GM21576 (cell line): ENCODE results near the gene DCLK1.

Experiments
- ATAC-seq: cut with Tn5 transposase; IDR thresholded peaks from one replicate; pipeline ENCODE4 v1.9.1; 2021; ENCODE audit warnings: mild to moderate bottlenecking, moderate library complexity; ENCODE audit not compliant: unreplicated experiment

The DCLK1 gene

DNA sequence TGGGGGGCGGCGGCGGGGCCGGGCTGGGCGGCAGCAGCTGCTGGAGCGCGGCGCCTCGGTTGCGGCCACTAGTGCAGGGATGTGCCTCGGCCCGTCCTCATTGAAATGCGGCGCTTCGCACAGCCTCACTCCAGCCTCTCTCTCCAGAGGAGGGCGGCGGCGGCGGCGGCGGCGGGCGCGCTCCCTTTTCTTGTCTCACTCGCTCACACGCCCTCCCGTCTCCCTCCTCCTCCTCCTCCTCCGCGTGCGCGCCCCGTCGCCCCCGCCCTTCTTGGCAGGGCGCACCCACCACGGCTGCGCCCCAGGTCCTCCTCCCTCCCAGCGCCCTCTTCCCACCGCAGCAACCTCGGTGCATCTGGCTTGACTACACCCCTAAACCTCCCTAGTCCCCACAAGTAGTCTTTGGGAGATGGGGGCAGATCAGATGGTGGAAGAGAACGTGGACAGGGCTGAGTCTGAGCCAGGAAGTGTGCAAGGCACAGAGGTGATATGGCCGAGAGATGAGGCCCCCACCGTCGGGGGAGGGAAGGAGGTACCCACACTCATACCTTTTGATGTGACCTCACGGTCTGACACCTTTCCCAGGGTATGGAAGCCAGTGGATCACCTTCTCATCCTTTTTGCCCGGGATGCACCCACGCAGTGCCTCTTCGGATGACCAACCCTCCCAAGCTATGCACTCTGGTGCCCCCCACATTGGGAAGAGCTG lies at the start of gene DCLK1:
TSS of gene DCLK1 (minus strand) at position 161 of the 709 bp plus-strand sequence.
- ATAC-seq: no peak

- ATAC-seq: no peak
Observed at GRCh38 chr13:36175621-36176020, 44.4 kb upstream of the DCLK1 start.

GRCh38 chr13:36174923-36175322 lies 43.7 kb upstream of the DCLK1 start:
- no peak for ATAC-seq

- no peak for ATAC-seq
Observed at GRCh38 chr13:36173571-36174322, 42.6 kb upstream of the DCLK1 start.

DNA sequence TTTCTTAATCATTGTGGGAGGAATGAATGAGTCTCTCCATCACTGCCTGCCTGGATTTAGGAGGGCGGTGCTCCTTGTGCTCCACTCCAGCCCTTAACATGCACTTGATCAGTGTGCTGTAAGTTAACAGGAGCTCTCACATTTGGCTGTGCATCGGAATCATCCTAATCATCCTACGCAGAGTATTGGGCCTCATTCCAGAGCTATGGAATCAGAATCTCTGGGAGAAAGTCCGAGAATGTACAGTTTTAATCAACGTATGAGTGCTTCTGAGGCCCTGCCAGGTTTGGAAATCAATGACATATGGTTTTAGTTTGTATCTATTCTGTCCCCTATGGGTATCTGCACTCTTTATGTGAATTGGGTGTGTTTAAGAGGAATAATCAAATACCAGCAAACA lies 34.9 kb upstream of the DCLK1 start:
- no peak for ATAC-seq

GRCh38 chr13:36163809-36164308 lies 32.7 kb upstream of the DCLK1 start:
- ATAC-seq: no peak

DNA sequence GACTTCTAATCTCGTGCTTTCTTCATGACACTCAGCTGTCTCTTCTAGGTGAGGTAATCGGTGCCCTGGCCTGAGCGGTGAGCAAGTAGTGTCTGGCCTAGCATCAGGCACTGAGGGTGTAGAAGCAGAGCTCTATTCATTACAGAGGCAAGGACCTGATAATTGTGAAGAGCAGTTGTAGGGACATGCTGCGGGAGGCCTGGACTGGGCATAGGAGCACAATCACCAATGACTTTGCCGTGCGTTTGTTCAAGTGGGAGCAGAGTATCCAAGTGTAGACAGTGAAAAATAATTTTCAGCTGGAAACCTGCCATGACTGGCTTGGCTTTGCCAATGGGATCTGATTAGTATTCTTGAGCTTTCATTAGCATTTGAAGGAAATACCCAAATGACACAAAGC lies 32.1 kb upstream of the DCLK1 start:
- ATAC-seq: no peak

DNA sequence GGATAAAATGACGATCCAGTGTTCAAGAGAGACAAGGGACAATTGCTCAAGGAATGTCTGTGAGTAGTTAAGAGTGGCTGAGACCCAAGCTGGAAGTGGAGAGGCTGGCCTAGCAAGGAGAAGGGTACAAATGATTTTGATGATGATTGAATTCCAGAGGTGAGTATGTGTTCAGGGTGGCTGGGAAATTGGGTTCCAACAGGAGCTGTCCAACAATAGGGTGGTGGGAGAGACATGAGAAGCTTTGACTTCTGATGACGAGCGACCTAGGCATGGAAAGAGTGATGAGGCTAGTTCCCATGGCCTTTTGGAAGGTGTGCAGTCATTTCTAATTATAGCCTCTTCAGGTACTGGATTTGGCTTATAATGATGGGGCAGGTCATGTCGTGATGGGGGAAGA lies 29.1 kb upstream of the DCLK1 start:
- no peak for ATAC-seq

DNA sequence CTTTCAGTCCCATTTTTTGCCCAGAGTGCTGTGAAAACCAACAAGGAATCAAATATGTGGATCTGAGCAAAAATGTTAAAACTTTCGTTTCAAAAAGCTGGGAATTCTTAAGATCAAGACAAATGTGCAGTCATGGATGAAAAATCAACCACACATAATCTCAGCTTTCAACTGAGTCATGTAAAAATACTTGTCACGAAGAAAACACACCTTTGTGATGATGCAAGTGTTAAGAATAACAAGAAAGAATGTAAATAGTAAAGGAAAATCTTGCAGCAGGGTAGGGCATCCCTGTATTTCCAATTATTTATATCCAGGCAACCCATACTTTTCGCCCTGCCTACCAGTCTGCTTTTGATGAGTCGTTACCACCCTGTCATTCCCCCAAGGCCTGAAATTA lies 27.4 kb upstream of the DCLK1 start:
- no peak for ATAC-seq

- ATAC-seq: no peak
Observed at GRCh38 chr13:36157480-36157879, 26.3 kb upstream of the DCLK1 start.

DNA sequence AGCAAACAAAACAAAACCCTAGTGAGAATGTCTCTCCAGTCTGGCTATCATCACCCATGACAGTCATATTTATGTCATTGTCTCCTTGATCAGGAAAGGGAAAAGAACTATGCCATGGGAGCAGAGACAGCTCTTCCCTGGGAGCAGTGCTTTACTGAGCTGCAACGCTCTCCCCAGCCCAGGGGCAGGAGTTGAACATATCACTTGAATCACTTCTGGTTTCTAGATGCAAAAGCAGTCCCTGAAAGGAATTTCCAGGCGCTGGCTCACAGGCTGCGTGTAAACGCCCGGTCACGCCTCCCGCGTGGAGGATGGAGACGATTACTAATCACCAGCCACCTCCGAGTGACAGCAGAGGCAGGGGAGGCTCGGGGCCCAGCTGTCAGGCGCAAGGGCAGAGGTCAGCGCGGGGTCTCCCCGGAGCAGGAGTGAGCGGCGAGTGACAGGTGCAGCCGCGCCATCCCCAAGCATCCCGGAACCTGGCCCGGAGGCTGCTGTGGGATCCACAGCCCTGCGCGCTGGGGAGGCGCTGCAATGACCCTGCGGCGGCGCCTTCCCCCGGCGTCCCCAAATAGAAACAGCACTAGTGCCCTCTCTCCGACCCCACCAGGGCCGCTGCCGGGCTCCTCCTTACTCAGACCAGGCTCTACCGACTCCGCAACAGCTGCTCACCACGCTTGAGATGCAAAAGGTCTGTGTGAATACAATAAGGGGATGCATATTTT lies 23.5 kb upstream of the DCLK1 start:
- ATAC-seq: no peak

- ATAC-seq: no peak
Observed at GRCh38 chr13:36151591-36151990, 20.4 kb upstream of the DCLK1 start.

GRCh38 chr13:36148446-36148845 lies 17.3 kb upstream of the DCLK1 start:
- no peak for ATAC-seq

- no peak for ATAC-seq
Observed at GRCh38 chr13:36147330-36147729, 16.1 kb upstream of the DCLK1 start.

GRCh38 chr13:36146511-36147269 lies 15.5 kb upstream of the DCLK1 start:
- no peak for ATAC-seq

DNA sequence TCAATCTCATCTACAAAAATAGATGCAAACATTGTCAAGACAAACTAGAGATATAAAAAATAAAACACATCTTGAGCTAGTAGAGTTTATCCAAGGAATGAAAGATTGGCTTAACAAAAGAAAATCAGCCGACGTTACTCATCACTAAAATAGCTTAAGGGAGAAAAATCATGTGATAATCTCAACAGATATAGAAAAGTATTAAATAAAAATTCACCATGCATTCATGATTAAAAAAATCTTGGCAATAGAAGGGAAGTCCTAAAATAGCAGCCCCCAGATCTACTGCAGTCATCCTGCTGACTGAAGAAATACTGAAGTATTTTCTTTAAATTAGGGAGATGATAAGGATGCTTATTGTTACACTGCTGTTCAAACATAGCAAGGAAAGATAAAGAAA lies 12.6 kb upstream of the DCLK1 start:
- no peak for ATAC-seq

DNA sequence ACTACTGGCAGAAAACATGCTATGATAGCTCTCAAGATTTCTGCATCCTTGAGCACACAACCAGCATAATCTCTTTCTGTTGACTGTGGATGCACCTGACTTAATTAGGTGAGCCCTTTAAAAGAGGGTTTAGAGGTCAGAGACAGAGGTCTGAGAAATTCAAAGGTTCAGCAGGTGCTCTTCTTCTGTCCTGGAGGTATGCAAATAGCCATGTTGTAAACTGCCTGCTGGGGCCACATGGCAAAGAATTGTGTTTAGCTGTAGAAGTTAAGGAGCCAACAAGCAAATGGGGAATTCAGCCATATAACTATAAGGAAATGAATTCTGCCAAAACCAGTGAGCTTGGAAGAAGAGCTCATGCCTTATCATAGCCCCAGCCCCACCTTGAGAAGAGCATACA lies 11.6 kb upstream of the DCLK1 start:
- ATAC-seq: no peak

- no peak for ATAC-seq
Observed at GRCh38 chr13:36135876-36136275, 4.7 kb upstream of the DCLK1 start.

- ATAC-seq: no peak
Observed at GRCh38 chr13:36134632-36135031, 3.5 kb upstream of the DCLK1 start.

DNA sequence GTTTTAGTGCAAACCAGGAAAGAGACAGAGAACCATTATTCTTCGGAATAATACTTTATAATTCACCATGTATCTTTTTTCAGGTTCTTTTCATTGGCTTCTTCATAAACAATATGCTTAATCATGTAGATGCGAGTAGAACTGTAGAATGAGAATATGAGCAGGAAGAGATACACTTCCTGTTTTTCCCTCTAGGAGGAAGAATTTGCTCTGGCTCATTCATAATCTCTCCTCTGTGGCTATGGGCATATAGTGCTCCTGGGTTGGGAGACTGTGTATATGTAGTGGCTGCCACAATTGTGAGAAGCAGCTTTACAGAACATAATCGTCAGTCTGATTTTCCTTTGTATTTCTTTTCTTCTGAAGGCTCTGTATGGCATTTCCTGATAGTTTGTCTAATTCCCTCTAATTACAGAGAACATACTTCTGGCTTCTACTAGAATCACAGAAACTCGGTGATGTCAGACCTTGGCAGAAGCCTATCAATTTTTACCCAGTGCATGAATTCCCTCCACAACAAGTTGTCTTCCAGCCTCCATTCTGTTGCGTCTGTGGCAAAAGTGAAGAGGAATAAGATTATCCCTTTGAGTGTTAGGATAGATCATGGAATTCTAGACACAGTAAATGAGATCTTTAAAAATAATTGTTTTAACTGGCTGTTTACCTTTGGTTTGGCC lies 2.9 kb upstream of the DCLK1 start:
- no peak for ATAC-seq
